Measurements from ENCODE around the gene TREH. TPM values are rescaled to one million over a fixed set of nuclear protein-coding genes. Genes with fewer than 3 reads are reported as not detected.

Gene TREH
- total and polyA plus RNA-seq, 4 donors, result 0.17 to 1.1 (median 0.19) TPM; not detected in 1

GRCh38 chr11:118670063-118670462 is 9.4 kb downstream of the TREH start:
- no peaks in the 10 kb centered on the region for H3K4me1 ChIP-seq (ENCODE audit: control insufficient read depth in 5 of 5, insufficient read depth in 5 of 5, low read length in 5 of 5)
- H3K27ac ChIP-seq (ENCODE audit: low read depth in 1 of 2, low read length in 1 of 2), result no peak overlapping the region
- no peaks in the 10 kb centered on the region for H3K9me3 ChIP-seq (ENCODE audit: control insufficient read depth in 4 of 4, insufficient read depth in 3 of 4, low read length in 3 of 4)
- H3K36me3 ChIP-seq (ENCODE audit: control insufficient read depth in 4 of 4, insufficient read depth in 4 of 4, low read length in 4 of 4), result no peaks in the 10 kb centered on the region
- TF ChIP-seq CTCF (IDR thresholded peaks at IDR 0.05; ENCODE audit: control extremely low read depth, extremely low read depth), result no peak
- 71 to 80% methylated on average over 2 of the region's 2 CpGs for WGBS, 2 donors
- DNase-seq, result no peak
- H3K9ac ChIP-seq (ENCODE audit: insufficient read depth in 1 of 2, low read length in 2 of 2), result no peak overlapping the region
- no peaks in the 10 kb centered on the region for H3K27me3 ChIP-seq (ENCODE audit: control insufficient read depth in 3 of 3, insufficient read depth in 3 of 3, low read length in 2 of 3)
- no peak for ATAC-seq (ENCODE audit: insufficient read depth, low FRiP score)
- H3K4me3 ChIP-seq, result no peak overlapping the region

GRCh38 chr11:118666371-118666770 is 13.1 kb downstream of the TREH start:
- 85 to 89% methylated on average over 5 of the region's 5 CpGs for WGBS, 2 donors
- H3K9ac ChIP-seq (ENCODE audit: insufficient read depth in 1 of 2, low read length in 2 of 2), result no peak overlapping the region
- ATAC-seq (ENCODE audit: insufficient read depth, low FRiP score), result no peak
- H3K4me1 ChIP-seq (ENCODE audit: control insufficient read depth in 5 of 5, insufficient read depth in 5 of 5, low read length in 5 of 5), result no peaks in the 10 kb centered on the region
- no peaks in the 10 kb centered on the region for H3K9me3 ChIP-seq (ENCODE audit: control insufficient read depth in 4 of 4, insufficient read depth in 3 of 4, low read length in 3 of 4)
- TF ChIP-seq CTCF (IDR thresholded peaks at IDR 0.05; ENCODE audit: control extremely low read depth, extremely low read depth), result no peak
- H3K27ac ChIP-seq (ENCODE audit: low read depth in 1 of 2, low read length in 1 of 2), result no peak overlapping the region
- no peak overlapping the region for H3K4me3 ChIP-seq
- H3K27me3 ChIP-seq (ENCODE audit: control insufficient read depth in 3 of 3, insufficient read depth in 3 of 3, low read length in 2 of 3), result no peaks in the 10 kb centered on the region
- no peak for DNase-seq
- no peaks in the 10 kb centered on the region for H3K36me3 ChIP-seq (ENCODE audit: control insufficient read depth in 4 of 4, insufficient read depth in 4 of 4, low read length in 4 of 4)

GRCh38 chr11:118663902-118664301 is 15.5 kb downstream of the TREH start:
- DNase-seq, result no peak
- 83 to 86% methylated on average over 3 of the region's 3 CpGs for WGBS, 2 donors

More at GRCh38 chr11:118663902-118664301, 15.5 kb downstream of the TREH start:
- H3K4me3 ChIP-seq, result no peak overlapping the region
- H3K27ac ChIP-seq (ENCODE audit: low read depth in 1 of 2, low read length in 1 of 2), result no peak overlapping the region
- TF ChIP-seq CTCF (IDR thresholded peaks at IDR 0.05; ENCODE audit: control extremely low read depth, extremely low read depth), result no peak
- H3K27me3 ChIP-seq (ENCODE audit: control insufficient read depth in 3 of 3, insufficient read depth in 3 of 3, low read length in 2 of 3), result no peaks in the 10 kb centered on the region
- H3K9ac ChIP-seq (ENCODE audit: insufficient read depth in 1 of 2, low read length in 2 of 2), result no peak overlapping the region
- H3K36me3 ChIP-seq (ENCODE audit: control insufficient read depth in 4 of 4, insufficient read depth in 4 of 4, low read length in 4 of 4), result no peaks in the 10 kb centered on the region
- H3K9me3 ChIP-seq (ENCODE audit: control insufficient read depth in 4 of 4, insufficient read depth in 3 of 4, low read length in 3 of 4), result no peaks in the 10 kb centered on the region
- no peak for ATAC-seq (ENCODE audit: insufficient read depth, low FRiP score)
- H3K4me1 ChIP-seq (ENCODE audit: control insufficient read depth in 5 of 5, insufficient read depth in 5 of 5, low read length in 5 of 5), result peaks cover 0 to 4% (median 3%) of the 10 kb centered on the region in 5 donors

Data from lung (tissue), 12 donors.